NCI-H1930 (cell line): Measurements from ENCODE around the gene UBL4A.
"Not testable (repeated sequence)": the region's sequence is repeated elsewhere in the genome, so short reads cannot be mapped to it uniquely, and the experiment has no call there.

ENCODE experiments used
- DNase-seq, 2 experiments: peaks; one replicate each; lab custom pipeline; 2025; lab: John Stamatoyannopoulos, UW

UBL4A gene

DNA sequence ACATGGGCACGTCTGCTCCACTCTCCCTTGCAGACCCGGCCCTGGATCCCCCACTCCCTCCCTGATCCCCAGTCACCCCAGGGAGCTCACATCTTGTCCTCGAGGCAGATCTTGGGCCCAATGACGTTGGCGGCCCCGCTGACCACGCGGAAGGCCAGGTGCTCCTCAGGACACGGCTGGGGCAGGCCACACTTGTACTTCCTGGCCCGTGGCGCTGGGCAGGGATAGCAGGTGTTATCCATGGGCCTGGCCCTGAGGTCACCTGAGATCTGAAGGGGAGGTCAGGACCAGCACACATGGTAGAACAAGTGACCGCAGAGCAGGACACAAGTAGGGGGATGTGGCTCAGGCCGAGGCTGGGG lies 21.9 kb upstream of the UBL4A start:
- no peak for DNase-seq

DNA sequence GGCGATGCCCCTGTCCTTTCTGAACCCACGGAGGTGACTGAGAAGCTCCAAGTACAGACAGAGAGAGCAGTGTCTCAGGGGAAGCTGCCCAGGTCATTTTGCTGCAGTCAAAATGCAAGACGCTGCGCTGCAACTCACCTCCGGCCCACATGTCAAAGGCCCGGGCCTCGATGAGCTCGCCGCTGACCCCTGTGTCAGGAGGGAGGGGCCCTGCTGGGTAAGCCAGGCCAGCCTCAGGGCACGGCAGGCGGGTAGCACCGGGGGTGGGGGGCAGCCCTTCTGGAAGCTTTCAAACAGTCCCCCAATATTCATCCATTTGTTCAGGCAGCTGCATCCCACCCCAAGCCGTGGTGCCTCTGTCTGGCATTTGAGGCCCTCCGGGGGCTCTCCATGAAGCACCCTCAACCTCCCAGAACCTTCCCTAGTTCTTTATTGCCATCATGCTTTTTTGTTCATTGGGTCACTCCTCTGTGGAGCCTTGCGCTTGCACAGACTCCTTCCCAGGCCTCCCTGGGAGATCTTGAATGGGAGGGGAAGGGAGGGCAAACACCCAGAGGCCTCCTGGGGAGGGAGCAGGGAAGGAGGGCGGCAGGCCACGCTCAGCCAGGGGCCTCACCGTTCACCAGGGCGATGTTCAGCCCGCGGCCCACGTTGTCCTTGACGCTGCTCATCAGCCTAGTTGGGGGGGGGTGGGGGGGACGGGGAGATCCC lies 21.4 kb upstream of the UBL4A start:
- DNase-seq, result no peak

DNA sequence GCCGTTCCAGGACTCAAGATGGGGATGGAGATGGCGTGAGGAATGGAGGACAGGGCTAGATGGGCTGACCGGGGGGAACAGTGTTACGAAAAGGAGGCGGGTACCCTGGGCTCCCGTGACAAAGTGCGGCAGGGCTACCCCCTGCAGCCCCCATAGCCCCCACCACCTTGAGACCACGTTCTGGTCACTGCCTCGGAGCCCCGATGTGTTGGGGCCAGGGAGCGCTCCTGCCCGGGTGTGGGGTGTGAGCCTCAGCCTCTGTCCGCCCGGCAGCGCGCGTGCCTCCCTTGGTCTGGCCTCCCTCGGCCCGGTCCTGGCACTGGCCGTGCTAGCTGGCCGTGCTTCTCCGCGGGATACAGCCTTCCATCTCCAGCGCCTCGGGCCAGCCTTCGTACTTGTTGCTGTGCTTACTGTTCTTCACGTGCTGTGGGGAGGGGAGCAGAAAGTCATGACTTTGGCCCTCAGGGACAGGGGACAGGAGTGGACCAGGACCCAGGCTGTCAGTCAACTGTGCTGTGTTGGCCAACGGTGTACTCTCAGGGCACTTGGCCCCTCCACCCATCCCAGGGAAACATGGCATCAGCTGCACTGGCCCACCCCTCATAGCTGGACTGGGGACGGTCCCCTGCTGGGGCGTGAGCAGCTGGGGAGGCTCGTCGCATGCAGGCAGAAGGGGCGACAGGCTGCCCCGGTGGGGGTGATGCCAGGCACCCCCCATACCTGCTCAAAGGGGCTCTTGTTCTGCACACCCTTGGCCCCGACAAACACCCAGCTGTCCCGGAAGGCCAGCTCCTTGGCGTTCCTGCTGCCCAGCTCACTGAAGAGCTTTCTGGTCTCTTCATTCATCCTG lies 20.3 kb upstream of the UBL4A start:
- no peak for DNase-seq

DNA sequence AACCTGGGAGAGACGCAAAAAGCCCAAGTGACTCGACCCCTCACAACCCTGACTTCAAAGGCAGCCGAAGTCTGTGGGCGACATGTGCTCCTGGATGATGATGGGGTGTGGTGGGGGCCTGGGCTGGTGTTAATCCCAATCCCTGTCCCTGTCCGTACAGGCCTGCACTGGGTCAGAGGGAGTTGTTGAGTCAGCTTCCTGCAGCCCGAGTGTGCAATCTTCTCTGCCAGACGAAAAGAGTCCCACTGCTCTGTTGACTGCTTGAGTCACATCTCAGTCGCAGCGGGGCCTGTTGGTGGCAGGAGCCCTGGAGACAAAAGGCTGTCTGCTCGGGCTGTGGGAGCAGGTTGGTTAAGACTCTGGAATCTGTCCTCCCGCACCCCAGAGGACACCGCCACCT lies 19.3 kb upstream of the UBL4A start:
- DNase-seq, result no peak

DNA sequence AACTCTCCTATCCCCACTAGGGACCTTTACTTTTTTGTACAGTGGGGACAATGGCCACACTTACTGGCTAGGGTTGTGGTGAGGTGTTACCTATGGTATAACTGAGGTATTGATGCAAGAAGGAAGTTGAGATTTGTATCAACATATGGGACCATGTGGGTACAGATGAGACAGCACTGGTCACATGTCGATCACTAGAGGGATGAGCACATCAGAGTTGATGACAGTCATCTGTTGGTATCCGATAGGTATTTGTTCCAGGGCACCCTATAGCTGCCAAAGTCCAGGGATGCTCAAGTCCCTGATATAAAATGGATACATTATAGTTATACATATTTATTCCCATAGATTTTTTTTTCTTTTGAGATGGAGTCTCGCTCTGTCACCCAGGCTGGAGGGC lies 16.6 kb upstream of the UBL4A start:
- no peak for DNase-seq

DNA sequence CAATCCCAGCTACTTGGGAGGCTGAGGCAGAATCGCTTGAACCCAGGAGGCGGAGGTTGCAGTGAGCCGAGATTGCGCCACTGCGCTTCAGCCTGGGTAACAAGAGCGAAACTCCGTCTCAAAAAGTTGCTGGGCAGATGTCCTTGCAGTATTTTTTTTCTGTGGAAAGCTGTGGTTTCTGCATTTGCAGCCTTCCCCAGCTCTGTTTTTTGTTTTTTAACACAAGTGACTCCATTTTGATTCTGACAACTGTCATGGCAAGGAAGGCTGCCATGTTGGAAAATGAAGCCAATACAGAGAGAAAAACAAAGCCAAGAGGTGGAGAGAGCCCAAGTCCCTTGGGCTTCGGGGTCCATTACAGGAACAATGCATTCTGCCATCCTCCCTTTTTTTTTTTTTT lies 15.7 kb upstream of the UBL4A start:
- DNase-seq, result no peak

DNA sequence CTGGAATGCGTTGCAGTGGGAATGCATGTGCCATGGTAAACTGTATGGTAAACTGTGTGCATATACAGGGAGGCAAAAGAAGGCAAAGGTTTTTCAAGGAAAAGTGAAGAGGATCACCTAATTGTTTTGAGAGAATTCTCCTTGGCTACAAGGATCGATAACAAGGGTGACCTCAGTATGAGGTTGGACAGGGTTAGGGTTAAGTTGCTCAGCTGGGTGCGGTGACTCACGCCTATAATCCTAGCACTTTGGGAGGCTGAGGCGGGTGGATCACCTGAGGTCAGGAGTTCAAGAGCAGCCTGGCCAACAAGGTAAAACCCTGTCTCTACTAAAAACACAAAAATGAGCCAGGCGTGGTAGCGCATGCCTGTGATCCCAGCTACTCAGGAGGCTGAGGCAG lies 15.0 kb upstream of the UBL4A start:
- not testable (repeated sequence) for DNase-seq

DNA sequence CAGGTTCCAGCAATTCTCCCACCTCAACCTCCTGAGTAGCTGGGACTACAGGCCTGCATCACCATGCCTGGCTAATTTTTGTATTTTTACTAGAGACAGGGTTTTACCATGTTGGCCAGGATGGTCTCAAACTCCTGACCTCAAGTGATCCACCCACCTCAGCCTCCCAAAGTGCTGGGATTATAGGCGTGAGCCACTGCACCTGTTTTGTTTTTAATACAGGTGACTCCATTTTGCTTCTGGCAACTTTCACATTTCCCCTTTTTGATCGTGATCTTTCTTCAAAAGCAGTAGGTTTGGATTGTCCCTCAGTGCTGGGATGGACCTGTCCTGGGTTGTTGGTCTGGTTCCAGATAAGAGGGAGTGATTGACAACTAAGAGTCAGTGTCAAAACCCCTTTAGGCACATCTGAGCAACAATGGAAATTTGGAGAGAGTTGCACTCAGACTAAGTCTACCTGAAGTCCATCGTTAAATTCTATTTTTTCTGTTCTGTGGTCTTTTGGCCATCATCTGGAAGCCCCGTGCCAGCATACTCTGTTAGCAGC lies 10.2 kb upstream of the UBL4A start:
- not testable (repeated sequence) for DNase-seq

DNA sequence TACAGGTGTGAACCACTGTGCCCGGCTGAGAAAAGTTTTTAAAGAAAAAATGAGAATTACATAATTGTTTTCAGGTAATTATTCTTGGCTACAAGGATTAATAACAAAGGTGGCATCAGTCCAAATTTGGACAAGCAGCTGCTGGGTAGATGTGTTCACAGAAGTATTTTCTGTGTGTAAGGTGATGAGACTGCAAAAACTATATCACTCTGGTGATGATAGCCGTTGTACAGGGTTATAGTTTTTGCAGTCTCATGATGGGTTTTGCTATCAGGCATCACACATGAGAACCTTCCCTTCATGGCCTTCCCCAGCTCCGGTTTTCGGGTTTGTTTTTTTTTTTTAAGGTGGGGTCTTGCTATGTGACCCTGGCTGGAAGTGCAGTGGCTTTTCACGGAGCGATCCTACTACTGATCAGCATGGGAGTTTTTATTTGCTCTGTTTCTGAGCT lies 9.1 kb upstream of the UBL4A start:
- DNase-seq, result no peak

DNA sequence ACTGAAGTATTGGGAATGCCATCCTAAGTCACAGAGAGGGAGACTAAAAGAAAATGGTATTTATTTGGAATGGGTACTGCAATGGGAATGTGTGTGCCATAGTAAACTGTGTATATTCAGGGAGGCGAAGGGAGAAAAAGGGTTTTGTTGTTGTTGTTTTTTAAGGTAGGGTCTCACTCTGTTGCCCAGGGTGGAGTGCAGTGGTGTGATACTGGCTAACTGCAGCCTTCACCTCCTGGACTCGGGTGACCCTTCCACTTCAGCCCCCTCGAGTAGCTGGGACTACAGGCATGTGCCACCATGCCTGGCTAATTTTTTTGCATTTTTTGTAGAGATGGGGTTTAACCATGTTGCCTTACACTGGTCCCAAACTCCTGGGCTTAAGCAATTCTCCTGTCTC lies 8.3 kb upstream of the UBL4A start:
- no peak for DNase-seq

DNA sequence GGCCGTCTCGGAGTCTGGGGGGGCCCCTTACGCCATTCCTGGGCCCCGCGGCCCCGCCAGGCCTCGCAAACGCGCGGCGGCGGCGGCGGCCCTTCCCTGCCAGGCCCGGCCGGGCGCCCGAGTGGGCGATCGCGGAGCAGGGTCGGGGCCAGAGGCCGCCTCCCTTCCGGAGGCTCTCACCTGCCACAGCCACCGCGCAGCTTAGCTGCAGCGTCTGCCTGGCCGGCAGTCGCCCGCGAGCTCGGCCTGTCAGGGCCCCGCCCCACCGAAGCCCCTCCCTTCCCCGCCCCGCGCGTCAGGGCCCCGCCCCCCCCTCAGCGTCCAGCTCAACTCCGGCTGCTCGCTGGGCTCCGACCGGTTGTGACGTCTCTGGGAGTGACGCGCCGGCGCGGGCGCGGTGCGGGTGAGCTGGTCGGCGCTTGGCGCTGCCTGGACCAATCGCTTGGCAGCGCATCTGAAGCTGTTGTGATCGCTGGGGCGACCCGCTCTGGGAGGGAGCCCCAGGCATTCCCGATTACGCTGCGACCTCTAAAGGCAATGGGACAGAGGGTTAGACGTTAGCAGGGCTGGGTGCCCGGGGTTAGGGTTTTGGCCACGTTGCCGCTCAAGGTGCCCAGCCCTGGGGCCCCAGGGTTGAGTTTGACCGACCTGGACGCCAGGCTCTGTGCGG lies 4.1 kb upstream of the UBL4A start, which contains the start of gene SLC10A3:
Gene SLC10A3 (minus strand): TSS at position 216 of the 670 bp plus-strand sequence. CDS start 1,689 bp downstream, outside the sequence.
- DNase-seq, result peak; percentile 88 to 92

DNA sequence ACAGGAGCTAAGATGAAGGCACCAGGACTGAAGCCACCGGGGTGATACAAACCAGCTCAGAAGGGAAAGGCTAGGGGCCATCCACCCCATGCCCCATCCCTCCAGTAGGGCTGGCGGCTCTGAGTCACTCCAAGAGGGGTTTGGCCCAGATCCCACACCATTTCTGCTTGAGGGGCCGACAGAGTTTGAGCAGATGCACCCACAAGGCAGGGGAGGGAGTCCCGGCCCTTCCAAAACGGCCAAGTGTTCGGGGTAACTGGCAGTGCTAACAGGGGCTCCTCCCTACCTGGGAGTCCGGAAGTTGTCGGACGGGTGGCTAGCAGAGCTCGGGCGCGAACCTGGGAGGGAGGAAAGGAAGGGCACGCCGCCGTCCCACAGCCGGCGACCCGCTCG lies 3.6 kb upstream of the UBL4A start:
- no peak for DNase-seq

DNA sequence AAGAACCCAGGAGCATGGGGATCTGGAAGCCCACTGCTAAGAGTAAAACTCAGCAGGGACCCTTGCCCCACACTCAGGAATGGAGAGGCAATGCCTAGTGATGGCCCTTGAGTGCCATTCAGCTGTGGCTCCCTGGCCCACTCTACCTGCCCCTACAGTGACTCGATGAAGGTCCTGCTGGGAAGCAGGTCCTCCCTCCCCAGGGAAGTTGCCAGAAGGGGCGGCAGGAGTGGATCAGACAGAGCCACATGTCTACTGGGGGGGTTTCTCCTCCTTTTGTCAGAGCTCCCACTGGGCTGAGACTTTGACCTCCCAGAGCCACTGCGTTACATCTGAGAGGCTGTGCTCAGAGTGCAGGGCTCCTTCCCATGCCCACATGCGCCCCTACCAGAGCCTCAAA lies 2.8 kb upstream of the UBL4A start:
- DNase-seq, result no peak

DNA sequence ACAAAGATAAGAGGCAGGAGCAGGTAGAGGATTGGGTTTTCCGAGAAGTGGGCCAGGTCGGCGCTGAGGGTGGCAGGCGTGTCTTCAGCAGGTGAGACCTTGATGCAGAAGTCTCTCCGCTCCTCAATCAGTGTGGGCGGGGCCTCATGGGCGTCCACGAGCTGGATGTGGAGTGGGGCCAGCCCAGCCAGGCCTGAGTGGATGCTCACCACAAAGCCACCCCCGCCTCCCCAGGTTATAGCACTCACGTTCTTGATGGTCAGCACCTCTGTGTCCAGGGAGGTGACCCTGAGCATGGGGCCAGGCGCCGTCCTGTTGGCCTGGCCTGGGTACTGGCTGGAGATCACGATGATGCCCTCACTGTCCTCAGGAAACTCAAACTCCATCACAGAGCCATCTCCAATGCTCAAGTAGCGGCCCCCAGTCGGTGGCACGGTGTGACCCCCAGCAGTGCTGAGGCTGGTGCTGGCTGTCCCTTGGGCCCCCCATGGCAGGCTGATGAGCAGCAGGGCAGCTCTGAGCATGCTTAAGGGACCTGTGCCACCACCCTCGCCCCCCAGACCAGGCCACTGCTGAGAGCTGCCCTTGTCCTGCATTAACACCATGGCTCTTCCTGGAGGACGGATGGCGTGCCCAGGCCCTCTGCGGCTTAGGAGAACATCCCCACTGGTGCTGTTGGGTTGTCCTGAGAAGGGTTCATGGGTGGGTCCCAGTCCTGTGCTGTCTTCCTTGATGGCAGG lies 2.1 kb upstream of the UBL4A start:
- DNase-seq, result no peak

DNA sequence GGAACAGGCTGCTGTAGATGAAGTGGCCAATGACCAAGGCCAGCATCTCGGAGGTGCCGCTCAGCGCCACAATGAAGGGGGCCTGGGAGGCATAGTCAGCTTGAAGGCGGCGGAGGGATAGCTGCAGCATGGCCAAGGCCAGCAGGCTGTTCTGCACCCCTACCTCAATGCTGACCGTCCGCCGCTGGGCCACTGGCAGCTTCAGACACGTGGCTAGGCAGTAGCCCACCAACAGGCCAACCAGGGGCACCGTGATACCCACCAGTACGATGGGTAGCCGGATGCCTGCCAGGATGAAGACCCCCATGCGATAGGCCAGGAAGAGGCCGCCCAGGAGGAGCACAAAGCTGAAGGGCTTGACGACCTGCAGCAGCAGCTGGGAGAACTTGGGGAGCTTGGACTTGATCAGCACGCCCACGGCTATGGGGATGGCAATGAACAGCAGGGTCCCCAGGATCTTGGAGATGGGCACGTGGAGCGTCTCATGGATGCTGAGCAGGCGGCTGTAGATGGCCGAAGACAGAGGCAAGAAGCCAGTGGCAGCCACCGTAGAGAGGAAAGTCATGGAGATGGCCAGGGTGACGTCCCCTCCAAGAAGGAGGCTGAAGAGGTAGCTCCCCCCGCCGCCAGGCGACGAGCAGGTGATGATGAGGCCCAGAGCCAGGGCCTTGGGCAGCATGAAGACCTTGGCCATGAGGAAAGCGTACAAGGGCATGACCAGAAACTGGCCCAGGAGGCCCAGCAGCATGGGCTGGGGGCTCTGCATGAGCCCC lies 1.3 kb upstream of the UBL4A start:
- no peak for DNase-seq

DNA sequence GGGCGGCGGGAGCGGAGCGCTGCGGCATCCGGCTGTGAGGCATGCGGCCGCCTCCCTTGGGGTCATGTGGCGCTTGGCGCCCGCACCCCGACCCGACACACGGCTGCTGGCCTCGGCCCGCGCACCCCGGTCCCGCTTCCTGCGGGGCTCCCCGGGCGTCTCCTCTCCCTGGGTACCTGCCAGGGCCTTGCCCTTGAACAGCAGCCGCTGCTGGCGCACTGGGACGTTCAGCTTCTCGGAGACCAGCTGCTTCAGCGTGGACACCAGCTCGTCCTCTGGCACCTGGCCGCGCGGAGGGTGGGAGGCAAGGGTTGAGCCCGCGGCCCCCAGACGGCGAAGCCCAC lies 391 bp downstream of the UBL4A start:
- DNase-seq, result no peak

DNA sequence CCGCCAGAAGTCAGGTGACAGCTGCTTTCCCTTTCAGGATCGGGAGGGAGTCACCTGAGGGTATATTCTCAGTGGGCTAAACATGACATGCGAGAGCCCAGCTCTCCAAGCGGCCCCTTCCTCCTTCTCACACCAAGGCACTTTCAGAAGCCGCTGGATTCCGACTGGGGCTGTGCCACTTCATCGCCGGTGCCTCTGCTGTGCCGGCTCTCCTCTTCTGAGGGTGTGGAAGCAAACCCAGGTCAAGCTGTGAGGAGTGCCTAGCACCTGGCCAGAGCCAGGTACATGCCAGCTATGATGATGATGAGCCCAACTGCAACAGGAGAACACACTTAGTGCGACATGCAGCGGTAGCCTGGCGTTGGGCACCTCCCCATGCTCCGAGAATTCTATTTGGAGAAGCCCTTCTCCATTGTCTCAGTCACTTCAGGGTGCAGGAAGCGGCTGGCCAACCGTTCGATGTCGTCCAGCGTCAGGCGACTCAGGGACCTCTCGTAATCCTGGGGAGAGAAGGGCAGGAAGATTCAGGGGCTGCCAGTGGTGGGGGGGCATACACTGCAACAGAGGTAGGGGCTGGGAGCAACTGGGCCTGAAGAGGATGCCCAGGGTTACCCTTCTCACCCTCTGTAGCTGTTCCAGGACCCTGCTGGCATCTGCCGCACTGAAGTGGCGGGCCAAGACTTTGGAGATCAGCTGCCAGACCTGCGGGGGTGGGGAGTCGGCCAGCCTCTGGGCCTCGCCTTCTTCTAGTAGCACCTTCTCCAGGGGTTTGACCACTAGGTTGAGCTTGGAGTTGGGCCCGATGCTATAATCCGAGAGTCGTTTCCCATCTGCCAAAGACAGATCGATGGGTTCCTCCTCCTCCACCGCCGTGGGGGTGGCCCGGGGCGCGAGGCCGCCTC lies 1.0 kb downstream of the UBL4A start:
- no peak for DNase-seq

DNA sequence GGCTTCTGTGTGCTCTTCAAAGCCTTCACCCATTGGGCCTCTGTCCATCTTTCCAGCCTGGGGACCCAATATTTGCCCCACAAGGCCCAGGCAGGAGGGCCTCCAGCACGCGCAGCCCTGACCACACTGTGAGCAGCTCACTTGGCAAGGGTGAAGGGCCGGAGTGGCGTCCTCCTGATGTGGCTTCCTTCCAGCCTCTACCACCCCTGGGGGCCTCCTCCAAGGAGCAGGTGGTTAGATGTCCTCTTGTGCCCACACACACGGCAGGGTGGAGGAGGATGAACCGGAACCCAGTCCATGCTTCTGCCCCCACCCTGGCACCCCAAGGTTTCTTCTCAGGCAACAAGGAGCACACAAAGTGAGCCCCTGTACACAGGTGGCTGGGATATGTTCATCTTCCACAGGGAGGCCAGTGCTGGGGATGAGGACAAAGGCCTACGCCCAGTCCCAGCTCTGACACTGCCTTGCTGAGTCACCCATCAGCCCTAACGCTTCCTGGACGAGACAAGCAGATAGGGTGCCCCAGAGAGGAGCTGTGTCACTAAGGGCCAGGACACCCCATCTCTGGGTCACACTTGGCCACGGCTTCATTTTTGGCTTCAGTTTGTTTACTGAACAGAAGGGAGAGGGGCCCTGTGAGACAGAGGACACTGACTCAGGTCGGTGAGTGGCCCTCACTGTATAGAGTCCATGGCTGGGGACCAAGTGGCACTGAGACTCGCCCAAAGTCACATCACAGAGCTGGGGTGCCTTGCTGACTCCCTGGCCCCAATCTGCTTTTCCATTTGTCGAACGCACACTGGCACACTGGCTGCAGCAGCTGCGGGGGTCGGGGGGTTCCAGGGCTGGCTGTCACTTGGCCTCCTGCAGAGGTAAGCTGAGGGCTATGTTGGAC lies 1.9 kb downstream of the UBL4A start:
- DNase-seq, result no peak

DNA sequence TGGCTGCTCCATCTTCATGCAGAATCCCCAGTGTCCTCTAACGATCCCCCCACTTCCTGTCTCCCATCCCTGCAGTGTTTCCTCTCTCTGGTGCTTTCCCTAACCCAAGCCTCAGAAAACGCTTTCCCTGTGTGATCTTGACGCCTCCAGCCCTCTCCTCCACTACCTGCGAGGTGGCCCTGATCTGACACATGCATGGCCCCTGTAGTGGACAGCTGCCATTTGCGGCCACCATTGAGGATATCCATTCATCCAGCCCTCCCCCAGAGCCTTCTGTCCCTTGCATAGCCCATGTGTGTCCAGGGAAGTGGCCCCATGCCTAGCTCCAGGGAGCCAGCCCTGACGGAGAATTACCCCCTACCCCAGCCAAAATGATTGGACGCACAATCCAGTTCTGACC lies 3.1 kb downstream of the UBL4A start:
- no peak for DNase-seq
